ENCODE results near the gene RAMACL.

DNA sequence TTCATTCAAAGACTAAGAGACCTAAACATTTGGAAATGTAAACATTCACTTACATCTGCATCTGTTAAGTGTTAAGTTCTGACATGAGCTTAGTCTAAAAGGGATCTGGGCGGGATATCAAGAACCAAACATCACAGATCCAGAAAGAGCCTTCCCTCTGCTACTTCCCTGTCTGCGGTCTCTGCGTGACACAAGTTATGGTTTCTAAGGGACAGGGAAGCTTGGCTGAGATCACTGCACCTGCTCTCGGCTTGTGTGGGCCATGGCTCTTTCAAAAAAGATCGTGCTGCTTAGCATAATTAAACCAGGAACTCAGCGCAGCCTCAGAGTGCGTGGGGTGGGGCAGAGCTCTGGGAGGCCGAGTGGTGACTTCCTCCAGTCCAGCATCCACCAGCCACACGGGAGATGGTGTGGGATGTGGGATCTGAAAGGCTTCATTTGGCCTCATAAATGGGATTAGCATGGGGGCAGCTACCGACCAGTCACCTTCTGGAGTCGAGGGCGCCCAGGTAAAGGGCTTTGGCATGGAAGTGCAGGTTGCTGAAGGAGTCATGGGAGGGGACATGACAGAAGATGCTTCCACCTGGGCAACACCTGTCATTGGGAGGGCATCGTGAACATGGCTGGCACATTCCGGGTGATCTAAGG is 16.7 kb upstream of the RAMACL start:
- TF ChIP-seq, protein P1, sequence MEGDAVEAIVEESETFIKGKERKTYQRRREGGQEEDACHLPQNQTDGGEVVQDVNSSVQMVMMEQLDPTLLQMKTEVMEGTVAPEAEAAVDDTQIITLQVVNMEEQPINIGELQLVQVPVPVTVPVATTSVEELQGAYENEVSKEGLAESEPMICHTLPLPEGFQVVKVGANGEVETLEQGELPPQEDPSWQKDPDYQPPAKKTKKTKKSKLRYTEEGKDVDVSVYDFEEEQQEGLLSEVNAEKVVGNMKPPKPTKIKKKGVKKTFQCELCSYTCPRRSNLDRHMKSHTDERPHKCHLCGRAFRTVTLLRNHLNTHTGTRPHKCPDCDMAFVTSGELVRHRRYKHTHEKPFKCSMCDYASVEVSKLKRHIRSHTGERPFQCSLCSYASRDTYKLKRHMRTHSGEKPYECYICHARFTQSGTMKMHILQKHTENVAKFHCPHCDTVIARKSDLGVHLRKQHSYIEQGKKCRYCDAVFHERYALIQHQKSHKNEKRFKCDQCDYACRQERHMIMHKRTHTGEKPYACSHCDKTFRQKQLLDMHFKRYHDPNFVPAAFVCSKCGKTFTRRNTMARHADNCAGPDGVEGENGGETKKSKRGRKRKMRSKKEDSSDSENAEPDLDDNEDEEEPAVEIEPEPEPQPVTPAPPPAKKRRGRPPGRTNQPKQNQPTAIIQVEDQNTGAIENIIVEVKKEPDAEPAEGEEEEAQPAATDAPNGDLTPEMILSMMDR (conservative IDR thresholded peaks at IDR 0.05; ENCODE audit: low read depth, low read length), result no peak
- no peak for TF ChIP-seq EZH2 (IDR thresholded peaks at IDR 0.05; ENCODE audit: borderline replicate concordance, low read depth, low read length, poor library complexity, severe bottlenecking)

All from A673 (cell line).